OCI-M1 (cell line): Measurements from ENCODE around the gene KISS1.

Experiments
- DNase-seq: peaks from one replicate; lab custom pipeline; 2025; lab: John Stamatoyannopoulos, UW

Gene KISS1

GRCh38 chr1:204154568-204155255, 41.6 kb downstream of the KISS1 start:
- DNase-seq = no peak

- no peak for DNase-seq
These were observed 42.6 kb downstream of the KISS1 start for GRCh38 chr1:204153667-204154066.

GRCh38 chr1:204152310-204153044, 43.8 kb downstream of the KISS1 start:
- no peak for DNase-seq

DNA sequence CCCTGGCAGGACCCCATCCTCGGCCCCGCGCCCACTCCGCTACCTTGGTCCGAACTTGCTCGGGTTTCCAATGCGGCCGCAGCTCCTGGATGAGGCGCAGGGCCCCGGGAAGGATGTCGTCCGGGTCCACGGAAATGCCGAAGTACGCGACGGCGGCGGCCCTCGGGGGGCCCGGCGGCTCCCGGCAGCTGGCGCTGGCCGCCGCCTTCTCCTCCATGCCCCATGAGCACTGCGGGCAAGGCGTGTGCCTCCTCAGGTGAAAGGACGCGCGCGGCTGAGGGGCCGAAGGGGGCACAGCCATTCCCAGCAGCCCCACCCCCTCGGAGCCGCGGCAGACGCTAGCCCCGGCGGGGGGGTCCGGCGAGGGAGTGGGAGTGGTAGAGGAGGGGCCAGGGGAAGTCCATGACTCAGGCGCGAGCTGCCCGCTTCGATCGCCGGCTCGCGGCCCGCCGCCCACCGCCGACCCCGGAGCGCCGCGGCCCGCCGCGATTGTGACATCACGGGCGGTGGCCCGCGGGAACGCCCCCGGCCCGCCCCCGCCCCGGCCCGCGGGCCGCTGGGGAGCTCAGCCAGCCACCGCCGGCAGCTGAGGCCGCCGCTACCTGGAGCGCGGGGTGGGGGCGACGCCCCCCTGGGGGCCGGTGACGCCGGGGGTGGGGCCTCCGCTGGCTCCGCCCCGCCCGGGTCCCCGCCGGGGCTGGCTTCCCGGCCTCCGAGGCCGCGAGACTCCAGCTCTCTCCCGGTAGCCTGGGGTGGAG, 44.6 kb downstream of the KISS1 start, which contains the start of gene ETNK2:
ETNK2 (minus strand) TSS at position 493 of the 758 bp plus-strand sequence; CDS start at position 301, 192 bp downstream.
- DNase-seq = no peak

GRCh38 chr1:204150702-204151551, 45.4 kb downstream of the KISS1 start:
- DNase-seq = no peak

DNA sequence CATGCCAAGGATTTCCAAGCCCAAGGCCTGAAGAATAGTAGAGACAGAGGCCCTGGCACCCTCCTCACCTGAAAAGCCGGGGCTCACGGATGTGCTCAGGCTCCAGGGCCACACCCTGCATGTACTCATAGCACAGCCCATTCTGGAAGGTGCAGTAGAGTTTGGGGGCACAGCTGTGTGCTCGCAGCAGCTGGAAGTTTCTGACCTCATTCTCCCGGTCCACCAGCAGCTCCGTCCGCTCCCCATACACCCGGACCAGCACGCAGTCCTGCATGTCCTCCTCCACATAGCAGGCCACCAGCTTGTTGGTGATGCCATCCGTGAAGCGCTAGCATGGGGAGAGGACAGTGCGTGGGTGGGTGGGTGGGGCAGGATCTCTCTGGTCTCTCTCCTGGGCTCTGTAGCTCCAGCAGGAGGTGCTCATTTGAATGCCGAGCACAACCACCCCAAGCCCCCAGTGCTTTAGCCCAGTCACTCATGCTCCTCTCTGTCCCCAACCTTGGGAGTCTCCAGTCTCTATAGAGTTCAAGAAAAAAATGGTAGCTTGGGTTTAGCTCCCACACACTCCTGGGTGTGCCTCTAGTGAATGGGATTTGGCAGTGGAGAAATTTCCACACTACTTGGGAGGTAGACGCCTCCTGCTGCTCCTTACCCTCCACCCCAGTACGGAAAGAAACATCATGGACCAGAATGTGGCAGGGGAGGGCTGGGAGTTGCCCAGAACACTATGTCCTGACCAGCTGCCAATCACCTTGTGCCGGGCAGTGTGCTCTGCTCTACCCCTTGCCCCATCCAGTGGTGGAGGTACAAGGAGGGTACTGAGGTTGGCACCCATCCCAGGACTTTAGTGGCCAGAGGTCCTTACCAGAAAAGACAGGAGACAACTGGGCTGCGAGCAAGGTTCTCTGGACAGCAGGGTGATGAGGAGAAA, 46.4 kb downstream of the KISS1 start:
- no peak for DNase-seq

DNA sequence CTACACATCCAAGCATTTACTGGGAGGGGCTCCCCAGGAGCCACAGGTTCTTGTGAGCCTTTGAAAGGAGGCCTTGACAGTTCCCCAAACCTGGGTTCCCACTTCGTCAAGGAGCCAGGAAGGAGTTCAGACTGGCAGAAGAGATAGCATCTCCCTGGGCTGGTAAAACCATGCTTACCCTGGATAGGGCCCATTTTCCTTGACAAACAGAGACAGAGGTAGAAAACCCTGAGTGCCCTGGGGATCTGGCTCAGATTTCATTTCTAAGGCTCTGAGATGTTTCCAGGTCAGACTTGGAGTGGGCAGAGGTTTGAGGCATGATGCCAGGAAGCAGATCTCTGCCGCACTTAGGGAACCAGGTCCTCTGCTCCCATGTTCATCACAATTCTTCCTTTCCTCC, 47.2 kb downstream of the KISS1 start:
- DNase-seq = no peak

DNA sequence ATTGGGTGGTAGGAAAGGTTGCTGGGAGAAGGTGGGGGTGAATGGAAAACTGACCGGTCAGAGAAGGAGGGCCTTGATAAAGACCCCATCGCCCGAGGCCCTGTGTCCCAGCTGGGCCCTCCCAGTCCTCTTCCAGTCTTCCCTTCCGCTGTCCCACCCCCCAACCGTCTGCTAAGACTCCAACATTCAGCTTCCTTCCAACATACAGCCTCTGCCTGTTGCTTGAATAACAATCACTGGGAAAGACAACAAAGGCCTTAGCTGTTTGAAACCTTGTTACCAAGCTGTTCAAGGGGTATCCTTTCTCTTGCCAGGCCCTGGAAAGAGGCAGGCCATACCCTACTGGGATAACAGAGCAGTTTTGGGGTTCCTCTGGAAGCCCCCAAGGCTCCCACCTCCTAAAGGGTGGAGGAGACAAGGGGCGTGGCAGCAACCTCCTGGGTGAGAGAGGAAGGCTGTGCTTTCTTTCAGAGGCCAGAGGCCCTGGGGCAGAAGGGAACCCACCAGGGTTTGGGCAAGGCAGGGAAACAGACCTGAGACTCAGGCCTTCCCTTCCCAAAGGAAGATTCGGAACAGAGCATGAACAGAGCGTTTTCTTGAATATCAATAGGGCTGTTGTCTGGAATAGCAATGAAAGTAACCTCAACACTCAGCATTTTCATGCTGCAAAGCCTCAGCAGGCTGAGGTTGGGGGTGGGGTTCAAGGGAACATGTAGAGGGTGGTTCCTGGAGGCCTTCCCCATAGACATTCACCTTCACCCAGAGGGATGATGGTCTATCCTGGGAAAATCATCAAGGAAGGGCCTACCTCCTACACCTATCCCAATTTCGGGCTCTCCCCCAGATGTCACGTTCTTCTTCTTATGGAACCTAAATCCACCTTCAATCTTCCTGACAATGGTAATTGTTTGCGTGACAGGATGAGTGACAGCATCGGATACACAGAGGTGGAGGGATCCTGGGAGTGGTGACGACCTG, 48.6 kb downstream of the KISS1 start:
- DNase-seq = no peak

DNA sequence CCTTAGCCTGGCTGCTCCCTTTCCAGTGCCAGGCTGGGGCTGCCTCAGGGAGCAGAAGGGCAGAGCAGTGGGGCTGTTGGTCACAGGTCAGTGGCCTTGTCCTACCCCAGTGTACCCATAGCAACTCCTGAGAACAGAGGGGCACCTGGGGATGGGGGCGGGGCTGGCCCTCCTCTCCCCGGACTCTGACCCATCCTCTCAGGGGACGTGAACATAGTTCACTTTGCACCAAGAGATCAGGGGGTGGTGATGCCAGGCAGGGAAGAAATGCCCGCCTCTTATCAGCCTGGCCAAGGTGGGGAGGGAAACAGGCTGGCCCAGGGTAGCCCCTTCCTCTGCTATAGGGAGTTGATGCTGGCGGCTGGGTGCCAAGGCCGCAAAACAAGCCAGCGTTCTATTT, 49.3 kb downstream of the KISS1 start:
- no peak for DNase-seq

GRCh38 chr1:204146309-204146708, 50.0 kb downstream of the KISS1 start:
- no peak for DNase-seq

- peak; percentile 64 for DNase-seq
These were observed 51.2 kb downstream of the KISS1 start for GRCh38 chr1:204145033-204145504.

GRCh38 chr1:204143276-204144041, 52.8 kb downstream of the KISS1 start:
- DNase-seq = no peak

GRCh38 chr1:204142032-204142974, 54.0 kb downstream of the KISS1 start:
- DNase-seq = no peak

- DNase-seq = no peak
These were observed 55.2 kb downstream of the KISS1 start for GRCh38 chr1:204141131-204141530.
